Rectal smooth muscle tissue (tissue), 1 donor: ENCODE results near the gene C4BPA.

Source experiments
- H3K27ac ChIP-seq: one replicate; pipeline ENCODE4 v1.7.0; 2013; ENCODE audit warnings: low read depth, low read length, inconsistent platforms
- H3K27me3 ChIP-seq: one replicate; pipeline ENCODE4 v1.7.0; 2013; ENCODE audit warnings: low read length; ENCODE audit not compliant: control insufficient read depth, insufficient read depth
- H3K36me3 ChIP-seq: one replicate; pipeline ENCODE4 v1.7.0; 2013; ENCODE audit warnings: low read length; ENCODE audit not compliant: control insufficient read depth, insufficient read depth
- H3K4me1 ChIP-seq: one replicate; pipeline ENCODE4 v1.7.0; 2013; ENCODE audit warnings: low read length; ENCODE audit not compliant: control insufficient read depth, insufficient read depth
- H3K4me3 ChIP-seq: one replicate; pipeline ENCODE4 v1.7.0; 2013; ENCODE audit warnings: low read length
- H3K9ac ChIP-seq: one replicate; pipeline ENCODE4 v1.7.0; 2013; ENCODE audit warnings: low read length

C4BPA gene

GRCh38 chr1:207103892-207104373 lies at the start of gene C4BPA:
Gene C4BPA, plus strand, starts transcription at chr1:207104233. Its CDS starts 8,793 bp downstream, at chr1:207113026.
- Histone ChIP-seq H3K27me3 (no peaks in the 10 kb centered on the region), H3K4me1 (no peaks in the 10 kb centered on the region), H3K4me3 (no peak within 1 kb of the TSS), H3K9ac (no peak within 1 kb of the TSS), H3K36me3 (no peaks in the 10 kb centered on the region), H3K27ac (no peak within 1 kb of the TSS)

- peaks cover 2% of the 10 kb centered on the region for H3K36me3 ChIP-seq
- H3K27me3 ChIP-seq = no peaks in the 10 kb centered on the region
- no peak overlapping the region for H3K9ac ChIP-seq
- H3K27ac ChIP-seq = peak overlapping the region; percentile 17
- peaks cover 4% of the 10 kb centered on the region for H3K4me1 ChIP-seq
- H3K4me3 ChIP-seq = no peak overlapping the region
Observed at GRCh38 chr1:207054491-207054890, 49.5 kb upstream of the C4BPA start.

- no peak overlapping the region for H3K27ac ChIP-seq
- no peak overlapping the region for H3K9ac ChIP-seq
- no peaks in the 10 kb centered on the region for H3K27me3 ChIP-seq
- H3K4me1 ChIP-seq = no peaks in the 10 kb centered on the region
- peaks cover 9% of the 10 kb centered on the region for H3K36me3 ChIP-seq
- H3K4me3 ChIP-seq = no peak overlapping the region
Observed at GRCh38 chr1:207055386-207056001, 48.5 kb upstream of the C4BPA start.

GRCh38 chr1:207056673-207057072 lies 47.4 kb upstream of the C4BPA start:
- peak overlapping the region; percentile 35 for H3K9ac ChIP-seq
- H3K4me1 ChIP-seq = no peaks in the 10 kb centered on the region
- peak overlapping the region; percentile 30 for H3K4me3 ChIP-seq
- H3K27ac ChIP-seq = no peak overlapping the region
- H3K27me3 ChIP-seq = no peaks in the 10 kb centered on the region
- H3K36me3 ChIP-seq = peaks cover 11% of the 10 kb centered on the region

GRCh38 chr1:207058252-207058651 lies 45.8 kb upstream of the C4BPA start:
- H3K27ac ChIP-seq = no peak overlapping the region
- H3K36me3 ChIP-seq = peaks cover 20% of the 10 kb centered on the region
- no peaks in the 10 kb centered on the region for H3K27me3 ChIP-seq
- H3K4me3 ChIP-seq = no peak overlapping the region
- H3K4me1 ChIP-seq = no peaks in the 10 kb centered on the region
- no peak overlapping the region for H3K9ac ChIP-seq

- H3K27ac ChIP-seq = no peak overlapping the region
- H3K4me1 ChIP-seq = no peaks in the 10 kb centered on the region
- H3K27me3 ChIP-seq = no peaks in the 10 kb centered on the region
- H3K36me3 ChIP-seq = peaks cover 27% of the 10 kb centered on the region
- H3K4me3 ChIP-seq = no peak overlapping the region
- no peak overlapping the region for H3K9ac ChIP-seq
Observed at GRCh38 chr1:207058878-207059867, 44.9 kb upstream of the C4BPA start.

GRCh38 chr1:207059881-207060280 lies 44.2 kb upstream of the C4BPA start:
- no peaks in the 10 kb centered on the region for H3K27me3 ChIP-seq
- H3K36me3 ChIP-seq = peaks cover 28% of the 10 kb centered on the region
- no peak overlapping the region for H3K27ac ChIP-seq
- H3K4me3 ChIP-seq = no peak overlapping the region
- H3K4me1 ChIP-seq = no peaks in the 10 kb centered on the region
- no peak overlapping the region for H3K9ac ChIP-seq

- Histone ChIP-seq H3K4me3 (no peak overlapping the region), H3K27me3 (no peaks in the 10 kb centered on the region), H3K36me3 (peaks cover 31% of the 10 kb centered on the region), H3K9ac (no peak overlapping the region), H3K4me1 (no peaks in the 10 kb centered on the region), H3K27ac (no peak overlapping the region)
Observed at GRCh38 chr1:207060596-207060995, 43.4 kb upstream of the C4BPA start.

- no peaks in the 10 kb centered on the region for H3K4me1 ChIP-seq
- H3K36me3 ChIP-seq = peaks cover 31% of the 10 kb centered on the region
Observed at GRCh38 chr1:207062058-207062457, 42.0 kb upstream of the C4BPA start.

GRCh38 chr1:207063014-207063413 lies 41.0 kb upstream of the C4BPA start:
- Histone ChIP-seq H3K27me3 (no peaks in the 10 kb centered on the region), H3K4me3 (no peak overlapping the region), H3K36me3 (peaks cover 31% of the 10 kb centered on the region), H3K4me1 (no peaks in the 10 kb centered on the region), H3K9ac (no peak overlapping the region), H3K27ac (no peak overlapping the region)

More at GRCh38 chr1:207062058-207062457, 42.0 kb upstream of the C4BPA start:
- no peak overlapping the region for H3K4me3 ChIP-seq
- H3K9ac ChIP-seq = no peak overlapping the region
- no peak overlapping the region for H3K27ac ChIP-seq
- H3K27me3 ChIP-seq = no peaks in the 10 kb centered on the region

GRCh38 chr1:207064561-207064960 lies 39.5 kb upstream of the C4BPA start:
- Histone ChIP-seq H3K27me3 (no peaks in the 10 kb centered on the region), H3K27ac (no peak overlapping the region), H3K4me1 (no peaks in the 10 kb centered on the region), H3K9ac (no peak overlapping the region), H3K4me3 (no peak overlapping the region), H3K36me3 (peaks cover 29% of the 10 kb centered on the region)

- Histone ChIP-seq H3K27ac (no peak overlapping the region), H3K9ac (no peak overlapping the region), H3K36me3 (peaks cover 26% of the 10 kb centered on the region), H3K4me3 (peak overlapping the region; percentile 17), H3K27me3 (no peaks in the 10 kb centered on the region), H3K4me1 (no peaks in the 10 kb centered on the region)
Observed at GRCh38 chr1:207067185-207067584, 36.8 kb upstream of the C4BPA start.
